Measurements from ENCODE around the gene PNPLA7. TPM values are rescaled to one million over a fixed set of nuclear protein-coding genes. Genes with fewer than 3 reads are reported as not detected.
"Not testable (repeated sequence)": the region's sequence is repeated elsewhere in the genome, so short reads cannot be mapped to it uniquely, and the experiment has no call there.

Gene PNPLA7
- total and polyA plus RNA-seq, 12 donors, result 0.83 to 22.6 (median 9.4) TPM

GRCh38 chr9:137534256-137535119 is 15.7 kb downstream of the PNPLA7 start:
- Histone ChIP-seq H3K4me1 (peaks cover 0 to 10% (median 7%) of the 10 kb centered on the region in 9 donors), H3K36me3 (peaks cover 0 to 19% (median 0%) of the 10 kb centered on the region in 9 donors), H3K9me3 (peaks cover 0 to 4% (median 0%) of the 10 kb centered on the region in 11 donors), H3K27ac (no peak overlapping the region), H3K4me3 (no peak overlapping the region), H3K27me3 (no peaks in the 10 kb centered on the region)
- 56 to 59% methylated on average over 19 of the region's 19 CpGs for WGBS, 2 donors
- TF ChIP-seq CTCF (IDR thresholded peaks at IDR 0.05), result peak; percentile 16 to 73 (median 60)
- ATAC-seq (peak; percentile 42 to 74 (median 62)), DNase-seq (no peak)
- intact Hi-C loops (cut with DNase I), result no loop called here

GRCh38 chr9:137532891-137533468 is 17.2 kb downstream of the PNPLA7 start:
- 90 to 91% methylated on average over 10 of the region's 10 CpGs for WGBS, 2 donors

GRCh38 chr9:137531099-137531765 is 19.0 kb downstream of the PNPLA7 start:
- Histone ChIP-seq H3K27me3 (no peaks in the 10 kb centered on the region), H3K4me3 (no peak overlapping the region), H3K9me3 (peaks cover 0 to under 1% (median 0%) of the 10 kb centered on the region in 11 donors), H3K27ac (no peak overlapping the region), H3K4me1 (peaks cover 0 to 10% (median 7%) of the 10 kb centered on the region in 9 donors), H3K36me3 (peaks cover 0 to under 1% (median 0%) of the 10 kb centered on the region in 9 donors)
- no peak for TF ChIP-seq CTCF (IDR thresholded peaks at IDR 0.05)
- intact Hi-C loops (cut with DNase I), result no loop called here
- ATAC-seq (no peak), DNase-seq (no peak)
- 64 to 69% methylated on average over 17 of the region's 17 CpGs for WGBS, 2 donors

More at GRCh38 chr9:137532891-137533468, 17.2 kb downstream of the PNPLA7 start:
- ATAC-seq; intact Hi-C loops (cut with DNase I); H3K4me3 ChIP-seq; DNase-seq; H3K4me1 ChIP-seq; H3K27ac ChIP-seq; H3K9me3 ChIP-seq; H3K36me3 ChIP-seq; H3K27me3 ChIP-seq: not testable (repeated sequence)

GRCh38 chr9:137530331-137530730 is 19.9 kb downstream of the PNPLA7 start:
- intact Hi-C loops (cut with DNase I), result no loop called here
- no peak for DNase-seq
- Histone ChIP-seq H3K27ac (no peak overlapping the region), H3K27me3 (no peaks in the 10 kb centered on the region), H3K9me3 (no peaks in the 10 kb centered on the region), H3K4me1 (peaks cover 0 to 10% (median 7%) of the 10 kb centered on the region in 9 donors), H3K4me3 (no peak overlapping the region), H3K36me3 (no peaks in the 10 kb centered on the region)
- WGBS, 2 donors, result 75 to 80% methylated on average over 5 of the region's 5 CpGs
- ATAC-seq, result no peak
- no peak for TF ChIP-seq CTCF (IDR thresholded peaks at IDR 0.05)

All from heart right ventricle (tissue), 16 donors.